ENCODE measurements around the gene CRY1. TPM values are rescaled to one million over a fixed set of nuclear protein-coding genes. Genes with fewer than 3 reads are reported as not detected.
A peak's percentile ranks its signal among the peaks of the same experiment; 100 is the strongest.

The CRY1 gene
- polyA plus RNA-seq (2011; rRNA removed) = 17.6 and 26.1 TPM in 2 replicates
- polyA plus RNA-seq (2012; cell fraction: cytosol; rRNA removed) = 7.5 and 13.2 TPM in 2 replicates
- 19.7 and 21.9 TPM in 2 replicates for polyA plus RNA-seq (2012; cell fraction: nucleus; rRNA removed)
- polyA plus RNA-seq (2017; fragmentation: RNase III; extraction: RNeasy Plus Mini Kit Qiagen cat#74134 plus additional on column Dnase treatment) = 14.9 to 16.1 TPM (median 15.8 TPM) in 3 replicates
- 9.5 and 10.3 TPM in 2 replicates for polyA minus RNA-seq (2011; rRNA and poly(A)+ RNA removed)

DNA sequence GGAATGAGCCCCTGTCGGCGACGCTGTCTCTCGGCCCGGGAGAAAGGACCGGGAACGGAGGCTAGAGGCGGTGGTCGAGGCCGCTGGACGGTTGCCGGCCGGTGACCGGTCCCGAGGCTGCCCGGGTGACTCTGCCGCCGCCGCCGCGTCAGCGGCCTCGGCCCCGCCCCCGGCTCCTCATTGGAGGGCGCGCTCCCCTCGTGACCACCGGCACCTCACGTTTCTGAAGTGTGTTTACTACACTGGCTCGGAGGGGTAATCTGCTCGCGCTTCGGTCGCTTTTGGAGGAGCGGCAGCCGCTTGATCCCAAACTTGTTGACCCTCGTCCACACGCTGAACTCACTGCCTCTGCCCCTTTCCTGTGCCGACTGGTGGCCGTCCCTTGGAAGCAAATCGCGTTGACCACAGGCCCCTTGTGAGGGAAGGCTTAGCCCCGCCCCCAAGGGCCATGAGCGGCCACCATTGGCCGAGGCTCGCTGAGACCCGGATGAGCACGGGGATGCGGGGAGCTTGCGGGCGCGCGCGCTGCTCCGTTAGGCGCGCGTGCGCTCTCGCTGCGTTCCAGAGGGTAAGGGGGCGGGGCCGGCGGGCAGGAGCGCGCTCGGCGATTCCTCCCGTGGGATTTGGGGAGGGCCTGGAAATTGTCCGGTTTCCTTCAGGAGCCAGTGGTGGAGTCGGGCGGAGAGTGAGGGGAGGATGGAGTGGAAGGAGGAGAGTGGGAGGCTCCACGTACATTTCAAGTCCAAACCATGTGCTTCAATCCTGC is at the start of gene CRY1:
Gene CRY1, minus strand, starts transcription at position 133 of the 766 bp plus-strand sequence. CDS start 588 bp downstream, outside the sequence.
- WGBS (ENCODE audit: missing lambda C conversion rate) = 2% methylated on average over 24 of the region's 74 CpGs
- no peak for FAIRE-seq
- TF ChIP-seq BHLHE40 (IDR thresholded peaks at IDR 0.05; ENCODE audit: low read depth, low read length) (peak; percentile 74), RNF2 (IDR thresholded peaks at IDR 0.05; ENCODE audit: borderline replicate concordance, low read depth) (no peak), EP300 (IDR thresholded peaks at IDR 0.05) (no peak), KDM5A (IDR thresholded peaks at IDR 0.05) (no peak), FOSL2 (IDR thresholded peaks at IDR 0.05) (no peak), FOSL2 (CRISPR knock-in tag; IDR thresholded peaks at IDR 0.05) (peak; percentile 83; the same call in 1 of the 2 replicates), EHMT2 (IDR thresholded peaks at IDR 0.05; ENCODE audit: low read depth) (no peak), MAZ (IDR thresholded peaks at IDR 0.05; ENCODE audit: borderline replicate concordance, low read depth, low read length) (no peak), TP53 (CRISPR knock-in tag; IDR thresholded peaks at IDR 0.05) (no peak), POLR2AphosphoS2 (conservative IDR thresholded peaks at IDR 0.05; ENCODE audit: low read length) (no peak), SMC3 (IDR thresholded peaks at IDR 0.05) (no peak), CBX2 (IDR thresholded peaks at IDR 0.05; ENCODE audit: borderline replicate concordance, low read depth) (no peak), HEYL (CRISPR knock-in tag; IDR thresholded peaks at IDR 0.05) (no peak), RARB (CRISPR knock-in tag; IDR thresholded peaks at IDR 0.05) (no peak), HOXA7 (CRISPR knock-in tag; IDR thresholded peaks at IDR 0.05) (no peak), ZSCAN20 (CRISPR knock-in tag; IDR thresholded peaks at IDR 0.05) (no peak), ESRRA (IDR thresholded peaks at IDR 0.05; ENCODE audit: borderline replicate concordance, low read length) (no peak), POLR2A (IDR thresholded peaks at IDR 0.05; ENCODE audit: low read length) (peak; percentile 59), RFX5 (IDR thresholded peaks at IDR 0.05) (0 out of 2 replicates have a peak, but pooled peaks have one; percentile 26), JUN (IDR thresholded peaks at IDR 0.05) (peak; percentile 12 to 79; a peak in 2 of 5 replicates), CBX8 (IDR thresholded peaks at IDR 0.05) (no peak), HOXB13 (CRISPR knock-in tag; IDR thresholded peaks at IDR 0.05; ENCODE audit: low read depth) (no peak), NPAS2 (CRISPR knock-in tag; IDR thresholded peaks at IDR 0.05; ENCODE audit: borderline replicate concordance) (peak; percentile 99)
- TF ChIP-seq, protein P1, sequence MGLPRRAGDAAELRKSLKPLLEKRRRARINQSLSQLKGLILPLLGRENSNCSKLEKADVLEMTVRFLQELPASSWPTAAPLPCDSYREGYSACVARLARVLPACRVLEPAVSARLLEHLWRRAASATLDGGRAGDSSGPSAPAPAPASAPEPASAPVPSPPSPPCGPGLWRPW (IDR thresholded peaks at IDR 0.05) = no peak
- TF ChIP-seq, protein P2, sequence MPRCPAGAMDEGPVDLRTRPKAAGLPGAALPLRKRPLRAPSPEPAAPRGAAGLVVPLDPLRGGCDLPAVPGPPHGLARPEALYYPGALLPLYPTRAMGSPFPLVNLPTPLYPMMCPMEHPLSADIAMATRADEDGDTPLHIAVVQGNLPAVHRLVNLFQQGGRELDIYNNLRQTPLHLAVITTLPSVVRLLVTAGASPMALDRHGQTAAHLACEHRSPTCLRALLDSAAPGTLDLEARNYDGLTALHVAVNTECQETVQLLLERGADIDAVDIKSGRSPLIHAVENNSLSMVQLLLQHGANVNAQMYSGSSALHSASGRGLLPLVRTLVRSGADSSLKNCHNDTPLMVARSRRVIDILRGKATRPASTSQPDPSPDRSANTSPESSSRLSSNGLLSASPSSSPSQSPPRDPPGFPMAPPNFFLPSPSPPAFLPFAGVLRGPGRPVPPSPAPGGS (IDR thresholded peaks at IDR 0.05) = 0 out of 3 replicates have a peak, but pooled peaks have one; percentile 50
- TF ChIP-seq, protein P3, sequence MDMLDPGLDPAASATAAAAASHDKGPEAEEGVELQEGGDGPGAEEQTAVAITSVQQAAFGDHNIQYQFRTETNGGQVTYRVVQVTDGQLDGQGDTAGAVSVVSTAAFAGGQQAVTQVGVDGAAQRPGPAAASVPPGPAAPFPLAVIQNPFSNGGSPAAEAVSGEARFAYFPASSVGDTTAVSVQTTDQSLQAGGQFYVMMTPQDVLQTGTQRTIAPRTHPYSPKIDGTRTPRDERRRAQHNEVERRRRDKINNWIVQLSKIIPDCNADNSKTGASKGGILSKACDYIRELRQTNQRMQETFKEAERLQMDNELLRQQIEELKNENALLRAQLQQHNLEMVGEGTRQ (IDR thresholded peaks at IDR 0.05) = peak; percentile 93
- TF ChIP-seq, protein P4, sequence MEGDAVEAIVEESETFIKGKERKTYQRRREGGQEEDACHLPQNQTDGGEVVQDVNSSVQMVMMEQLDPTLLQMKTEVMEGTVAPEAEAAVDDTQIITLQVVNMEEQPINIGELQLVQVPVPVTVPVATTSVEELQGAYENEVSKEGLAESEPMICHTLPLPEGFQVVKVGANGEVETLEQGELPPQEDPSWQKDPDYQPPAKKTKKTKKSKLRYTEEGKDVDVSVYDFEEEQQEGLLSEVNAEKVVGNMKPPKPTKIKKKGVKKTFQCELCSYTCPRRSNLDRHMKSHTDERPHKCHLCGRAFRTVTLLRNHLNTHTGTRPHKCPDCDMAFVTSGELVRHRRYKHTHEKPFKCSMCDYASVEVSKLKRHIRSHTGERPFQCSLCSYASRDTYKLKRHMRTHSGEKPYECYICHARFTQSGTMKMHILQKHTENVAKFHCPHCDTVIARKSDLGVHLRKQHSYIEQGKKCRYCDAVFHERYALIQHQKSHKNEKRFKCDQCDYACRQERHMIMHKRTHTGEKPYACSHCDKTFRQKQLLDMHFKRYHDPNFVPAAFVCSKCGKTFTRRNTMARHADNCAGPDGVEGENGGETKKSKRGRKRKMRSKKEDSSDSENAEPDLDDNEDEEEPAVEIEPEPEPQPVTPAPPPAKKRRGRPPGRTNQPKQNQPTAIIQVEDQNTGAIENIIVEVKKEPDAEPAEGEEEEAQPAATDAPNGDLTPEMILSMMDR (IDR thresholded peaks at IDR 0.05) = no peak
- TF ChIP-seq, protein P5, sequence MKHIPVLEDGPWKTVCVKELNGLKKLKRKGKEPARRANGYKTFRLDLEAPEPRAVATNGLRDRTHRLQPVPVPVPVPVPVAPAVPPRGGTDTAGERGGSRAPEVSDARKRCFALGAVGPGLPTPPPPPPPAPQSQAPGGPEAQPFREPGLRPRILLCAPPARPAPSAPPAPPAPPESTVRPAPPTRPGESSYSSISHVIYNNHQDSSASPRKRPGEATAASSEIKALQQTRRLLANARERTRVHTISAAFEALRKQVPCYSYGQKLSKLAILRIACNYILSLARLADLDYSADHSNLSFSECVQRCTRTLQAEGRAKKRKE (CRISPR knock-in tag; IDR thresholded peaks at IDR 0.05; ENCODE audit: low read depth) = no peak
- TF ChIP-seq, protein P6, sequence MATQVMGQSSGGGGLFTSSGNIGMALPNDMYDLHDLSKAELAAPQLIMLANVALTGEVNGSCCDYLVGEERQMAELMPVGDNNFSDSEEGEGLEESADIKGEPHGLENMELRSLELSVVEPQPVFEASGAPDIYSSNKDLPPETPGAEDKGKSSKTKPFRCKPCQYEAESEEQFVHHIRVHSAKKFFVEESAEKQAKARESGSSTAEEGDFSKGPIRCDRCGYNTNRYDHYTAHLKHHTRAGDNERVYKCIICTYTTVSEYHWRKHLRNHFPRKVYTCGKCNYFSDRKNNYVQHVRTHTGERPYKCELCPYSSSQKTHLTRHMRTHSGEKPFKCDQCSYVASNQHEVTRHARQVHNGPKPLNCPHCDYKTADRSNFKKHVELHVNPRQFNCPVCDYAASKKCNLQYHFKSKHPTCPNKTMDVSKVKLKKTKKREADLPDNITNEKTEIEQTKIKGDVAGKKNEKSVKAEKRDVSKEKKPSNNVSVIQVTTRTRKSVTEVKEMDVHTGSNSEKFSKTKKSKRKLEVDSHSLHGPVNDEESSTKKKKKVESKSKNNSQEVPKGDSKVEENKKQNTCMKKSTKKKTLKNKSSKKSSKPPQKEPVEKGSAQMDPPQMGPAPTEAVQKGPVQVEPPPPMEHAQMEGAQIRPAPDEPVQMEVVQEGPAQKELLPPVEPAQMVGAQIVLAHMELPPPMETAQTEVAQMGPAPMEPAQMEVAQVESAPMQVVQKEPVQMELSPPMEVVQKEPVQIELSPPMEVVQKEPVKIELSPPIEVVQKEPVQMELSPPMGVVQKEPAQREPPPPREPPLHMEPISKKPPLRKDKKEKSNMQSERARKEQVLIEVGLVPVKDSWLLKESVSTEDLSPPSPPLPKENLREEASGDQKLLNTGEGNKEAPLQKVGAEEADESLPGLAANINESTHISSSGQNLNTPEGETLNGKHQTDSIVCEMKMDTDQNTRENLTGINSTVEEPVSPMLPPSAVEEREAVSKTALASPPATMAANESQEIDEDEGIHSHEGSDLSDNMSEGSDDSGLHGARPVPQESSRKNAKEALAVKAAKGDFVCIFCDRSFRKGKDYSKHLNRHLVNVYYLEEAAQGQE (IDR thresholded peaks at IDR 0.05) = no peak

More for the DNA sequence above, at the start of gene CRY1:
- ATAC-seq = peak; percentile 84 to 88
- CTCF ChIA-PET = interaction anchor here (0.5 to 7.8 kb wide), 5 partner anchors 12 to 516 kb away, joined by 3 to 69 read pairs (median 3); no protein-coding TSS in a partner anchor
- Histone ChIP-seq H3K27ac (peak within 1 kb of the TSS; percentile 74 to 89), H3K4me3 (peak within 1 kb of the TSS; percentile 73), H3K4me2 (peak within 1 kb of the TSS; percentile 81), H3K9me3 (0 out of 3 replicates have a peak, but pooled peaks cover 6% of the 10 kb centered on the region), H3K4me1 (peaks cover 17% of the 10 kb centered on the region)
- POLR2A ChIA-PET = interaction anchor here (0.6 to 1.0 kb wide), 6 partner anchors 11 to 236 kb away, joined by 3 to 8 read pairs (median 3); partner anchors contain the start of gene TMEM263
- DNase-seq (ENCODE audit: low read depth in 1 of 2, low spot score in 1 of 2) = peak; percentile 79 to 98
